ENCODE data around the gene OBSCN.
A peak's percentile ranks its signal among the peaks of the same experiment; 100 is the strongest.

Gene OBSCN

DNA sequence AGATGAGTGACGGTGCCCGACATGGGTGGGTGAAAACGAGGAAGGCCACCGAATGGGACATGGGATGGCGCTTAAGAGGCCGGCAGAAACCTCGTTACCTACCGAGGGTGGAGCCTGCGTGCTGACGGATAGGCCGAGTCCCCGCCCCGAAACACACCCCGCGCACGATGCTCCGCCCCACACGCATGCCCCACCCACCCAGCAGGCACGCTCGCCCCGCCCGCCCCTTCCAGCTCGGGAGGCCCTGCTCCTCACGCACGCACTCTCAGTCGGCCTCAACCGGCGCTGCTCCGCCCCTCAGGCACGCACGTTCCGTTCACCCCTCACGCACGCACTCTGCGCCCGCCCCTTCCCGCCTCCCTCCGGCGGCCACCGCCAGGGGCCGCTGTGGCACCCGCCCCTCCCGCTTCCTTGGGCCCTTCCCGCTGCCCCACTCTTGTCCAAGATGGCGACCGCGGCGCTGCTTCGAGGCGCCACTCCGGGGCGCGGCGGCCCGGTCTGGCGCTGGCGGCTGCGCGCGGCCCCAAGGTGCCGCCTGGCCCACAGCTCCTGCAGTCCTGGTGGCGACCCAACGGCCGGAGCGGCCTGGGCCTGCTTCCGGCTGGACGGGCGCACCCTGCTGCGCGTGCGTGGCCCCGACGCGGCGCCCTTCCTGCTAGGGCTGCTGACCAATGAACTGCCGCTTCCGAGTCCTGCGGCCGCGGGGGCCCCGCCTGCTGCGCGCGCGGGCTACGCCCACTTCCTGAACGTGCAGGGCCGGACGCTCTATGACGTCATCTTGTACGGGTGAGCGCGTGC lies 42.3 kb upstream of the OBSCN start, which contains the start of gene IBA57:
Gene IBA57, plus strand, starts transcription at position 433 of the 798 bp plus-strand sequence. Its CDS starts 13 bp downstream, at position 446.
- TF ChIP-seq, protein P1, sequence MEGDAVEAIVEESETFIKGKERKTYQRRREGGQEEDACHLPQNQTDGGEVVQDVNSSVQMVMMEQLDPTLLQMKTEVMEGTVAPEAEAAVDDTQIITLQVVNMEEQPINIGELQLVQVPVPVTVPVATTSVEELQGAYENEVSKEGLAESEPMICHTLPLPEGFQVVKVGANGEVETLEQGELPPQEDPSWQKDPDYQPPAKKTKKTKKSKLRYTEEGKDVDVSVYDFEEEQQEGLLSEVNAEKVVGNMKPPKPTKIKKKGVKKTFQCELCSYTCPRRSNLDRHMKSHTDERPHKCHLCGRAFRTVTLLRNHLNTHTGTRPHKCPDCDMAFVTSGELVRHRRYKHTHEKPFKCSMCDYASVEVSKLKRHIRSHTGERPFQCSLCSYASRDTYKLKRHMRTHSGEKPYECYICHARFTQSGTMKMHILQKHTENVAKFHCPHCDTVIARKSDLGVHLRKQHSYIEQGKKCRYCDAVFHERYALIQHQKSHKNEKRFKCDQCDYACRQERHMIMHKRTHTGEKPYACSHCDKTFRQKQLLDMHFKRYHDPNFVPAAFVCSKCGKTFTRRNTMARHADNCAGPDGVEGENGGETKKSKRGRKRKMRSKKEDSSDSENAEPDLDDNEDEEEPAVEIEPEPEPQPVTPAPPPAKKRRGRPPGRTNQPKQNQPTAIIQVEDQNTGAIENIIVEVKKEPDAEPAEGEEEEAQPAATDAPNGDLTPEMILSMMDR (IDR thresholded peaks at IDR 0.05; ENCODE audit: insufficient read depth, low read depth, low read length, missing control alignments), result peak; percentile 61
- peak; percentile 100 for DNase-seq (ENCODE audit: low read depth)
- peak within 1 kb of the TSS; percentile 69 for H3K4me3 ChIP-seq (ENCODE audit: low read length)

DNA sequence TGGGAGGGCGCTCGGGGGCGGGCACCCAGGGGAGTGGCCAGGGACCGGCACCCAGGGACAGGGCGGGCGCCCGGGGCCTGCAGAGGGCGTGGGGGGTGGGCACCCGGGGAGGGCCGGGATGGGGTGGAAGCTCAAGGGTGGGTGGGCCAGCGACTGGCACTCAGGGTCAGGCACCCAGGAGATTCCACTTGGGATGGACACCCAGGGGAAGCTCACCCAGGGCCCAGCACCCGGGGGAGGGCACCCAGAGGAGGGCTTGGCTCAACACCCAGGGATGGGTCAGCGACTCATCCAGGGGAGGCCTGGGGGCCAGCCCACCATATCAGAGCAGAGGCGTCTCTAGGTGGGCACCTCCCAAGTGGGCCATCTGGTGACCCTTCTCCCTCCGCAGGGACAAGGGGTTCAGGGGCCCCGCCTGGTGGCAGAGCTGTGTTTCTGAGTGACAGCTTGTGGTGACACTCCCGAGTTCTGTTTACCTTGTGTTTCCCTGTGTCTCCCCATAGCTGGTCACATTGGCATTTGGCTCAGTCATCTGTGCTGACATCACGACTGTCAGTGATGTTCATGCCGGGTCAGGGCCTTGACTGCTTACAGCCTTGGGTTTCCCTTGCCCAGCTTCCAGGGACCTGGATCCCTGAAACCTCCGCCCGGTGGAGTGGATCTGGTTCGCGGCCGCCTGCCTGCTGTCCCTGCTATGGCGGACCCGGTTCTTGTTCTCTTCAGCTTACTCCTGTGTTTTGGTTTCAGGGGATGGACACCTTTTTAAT lies 41.5 kb upstream of the OBSCN start:
- H3K4me3 ChIP-seq (ENCODE audit: low read length), result peak overlapping the region; percentile 69
- TF ChIP-seq, protein P1 (IDR thresholded peaks at IDR 0.05; ENCODE audit: insufficient read depth, low read depth, low read length, missing control alignments), result peak; percentile 51
- peak; percentile 70 for DNase-seq (ENCODE audit: low read depth)

DNA sequence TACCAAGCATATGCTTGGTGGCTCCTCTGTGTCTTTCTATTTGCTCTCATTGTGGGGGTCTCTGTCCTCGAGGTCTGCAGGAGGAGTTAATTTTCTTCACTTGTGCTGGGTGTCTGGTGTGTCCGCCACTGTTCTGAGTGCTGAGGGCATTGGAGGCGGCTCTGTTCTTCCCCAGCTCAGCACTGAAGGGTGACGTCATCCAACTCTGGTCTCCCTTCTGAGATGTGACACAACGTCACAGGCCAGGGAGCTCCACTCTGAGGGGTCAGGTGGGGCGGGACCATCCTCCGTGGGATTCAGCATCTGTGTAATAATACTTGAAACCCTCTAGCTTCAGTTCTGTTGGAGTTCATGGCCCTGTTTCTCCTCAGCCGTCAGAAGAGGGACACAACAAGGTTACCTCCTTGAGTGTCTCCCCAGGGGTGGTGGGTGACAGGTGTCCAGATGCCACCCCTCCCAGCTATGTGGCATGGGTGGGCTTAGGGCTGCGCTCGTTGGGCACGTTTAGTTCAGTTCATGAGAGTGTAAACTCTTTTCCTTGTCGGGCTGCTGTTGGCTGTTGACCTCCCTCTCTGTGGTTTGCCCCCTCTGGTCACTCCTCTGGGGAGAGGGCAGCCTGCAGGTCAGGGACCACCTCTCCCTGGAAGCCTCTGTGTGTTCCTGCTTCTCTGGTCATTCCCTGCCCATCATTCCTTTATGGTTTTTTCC lies 39.1 kb upstream of the OBSCN start:
- no peak for DNase-seq (ENCODE audit: low read depth)
- TF ChIP-seq, protein P1 (IDR thresholded peaks at IDR 0.05; ENCODE audit: insufficient read depth, low read depth, low read length, missing control alignments), result no peak
- H3K4me3 ChIP-seq (ENCODE audit: low read length), result no peak overlapping the region

DNA sequence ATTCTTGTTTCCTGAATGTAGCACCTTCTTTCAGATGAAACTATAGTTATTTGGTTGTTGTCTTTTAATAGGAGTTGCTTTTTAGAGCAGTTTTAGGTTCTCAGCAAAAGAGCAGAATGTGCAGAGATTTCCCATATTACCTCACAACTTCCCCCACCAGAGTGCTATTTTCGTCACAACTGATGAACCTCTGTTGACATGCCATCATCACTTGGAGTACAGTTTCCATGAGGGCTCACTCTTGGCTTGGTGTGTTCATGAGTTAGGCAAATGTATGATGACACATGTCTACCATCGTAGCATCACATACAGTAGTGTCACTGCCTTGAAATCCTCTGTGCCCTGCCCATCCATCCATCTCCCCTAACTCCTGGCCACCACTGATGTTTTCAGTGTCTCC lies 38.5 kb upstream of the OBSCN start:
- no peak for DNase-seq (ENCODE audit: low read depth)
- H3K4me3 ChIP-seq (ENCODE audit: low read length), result no peak overlapping the region
- TF ChIP-seq, protein P1 (IDR thresholded peaks at IDR 0.05; ENCODE audit: insufficient read depth, low read depth, low read length, missing control alignments), result no peak

- no peak for DNase-seq (ENCODE audit: low read depth)
- TF ChIP-seq, protein P1 (IDR thresholded peaks at IDR 0.05; ENCODE audit: insufficient read depth, low read depth, low read length, missing control alignments), result no peak
- no peak overlapping the region for H3K4me3 ChIP-seq (ENCODE audit: low read length)
Measured at GRCh38 chr1:228170666-228171065, 37.2 kb upstream of the OBSCN start.

DNA sequence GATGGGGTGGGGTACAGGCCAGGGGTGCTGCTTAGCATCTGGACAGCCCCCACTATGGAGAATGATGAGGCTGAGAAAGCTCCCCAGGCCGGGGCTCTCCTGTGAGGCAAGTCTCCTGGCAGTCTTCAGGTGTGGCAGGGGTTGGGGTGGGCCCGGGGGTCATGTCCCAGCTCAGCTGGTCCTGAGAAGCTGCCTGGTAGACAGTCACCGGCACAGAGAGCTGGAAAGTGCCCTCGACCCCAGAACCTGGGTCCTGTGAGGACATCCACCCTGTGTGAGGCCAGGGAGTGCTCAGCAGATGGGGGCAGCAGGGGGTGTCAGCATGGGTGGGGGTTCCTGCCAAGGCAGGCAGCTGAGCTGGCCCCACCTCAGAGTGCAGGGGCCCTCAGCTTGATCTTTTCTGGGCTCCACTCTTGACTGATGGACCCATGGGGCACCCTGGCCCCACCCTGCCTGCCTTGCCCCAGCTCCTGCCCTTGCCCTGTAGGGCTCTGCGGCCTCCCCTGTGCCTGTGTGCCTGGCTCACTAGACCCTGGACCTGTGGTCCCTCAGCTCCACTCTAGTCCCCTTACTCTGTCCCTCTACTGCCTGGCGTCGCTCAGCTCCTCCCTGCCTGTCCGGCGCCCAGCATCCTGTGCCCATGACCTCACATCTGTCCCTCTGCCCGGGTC lies 36.5 kb upstream of the OBSCN start:
- TF ChIP-seq, protein P1 (IDR thresholded peaks at IDR 0.05; ENCODE audit: insufficient read depth, low read depth, low read length, missing control alignments), result no peak
- DNase-seq (ENCODE audit: low read depth), result no peak
- no peak overlapping the region for H3K4me3 ChIP-seq (ENCODE audit: low read length)
